GM21423 (cell line): ENCODE measurements around the gene STRN4.
A peak's percentile ranks its signal among the peaks of the same experiment; 100 is the strongest.

Source experiments
- ATAC-seq: cut with Tn5 transposase; IDR thresholded peaks from one replicate; pipeline ENCODE4 v1.9.1; 2021; ENCODE audit warnings: mild to moderate bottlenecking, moderate library complexity; ENCODE audit not compliant: unreplicated experiment

The STRN4 gene

DNA sequence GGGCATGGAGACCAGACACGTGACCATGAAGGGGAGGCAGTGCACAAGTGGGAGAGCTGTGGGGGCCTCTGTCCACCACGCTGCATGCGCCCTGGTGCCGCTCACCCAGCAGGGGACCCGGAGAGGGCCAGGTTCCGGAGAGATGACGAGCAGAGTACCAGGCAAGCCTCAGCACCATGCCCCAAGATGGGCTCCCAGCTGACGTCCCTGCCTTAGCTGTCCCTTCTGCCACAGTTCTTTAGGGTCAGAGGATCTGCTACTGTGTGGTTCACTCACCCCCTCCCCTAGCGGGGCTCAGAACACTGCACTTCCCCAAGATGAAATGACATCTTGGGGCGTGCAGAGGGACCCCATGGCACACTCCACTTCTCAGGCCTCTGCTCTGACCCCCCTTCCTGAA, 19.7 kb downstream of the STRN4 start:
- ATAC-seq: no peak

GRCh38 chr19:46725859-46726393, 20.3 kb downstream of the STRN4 start:
- no peak for ATAC-seq

DNA sequence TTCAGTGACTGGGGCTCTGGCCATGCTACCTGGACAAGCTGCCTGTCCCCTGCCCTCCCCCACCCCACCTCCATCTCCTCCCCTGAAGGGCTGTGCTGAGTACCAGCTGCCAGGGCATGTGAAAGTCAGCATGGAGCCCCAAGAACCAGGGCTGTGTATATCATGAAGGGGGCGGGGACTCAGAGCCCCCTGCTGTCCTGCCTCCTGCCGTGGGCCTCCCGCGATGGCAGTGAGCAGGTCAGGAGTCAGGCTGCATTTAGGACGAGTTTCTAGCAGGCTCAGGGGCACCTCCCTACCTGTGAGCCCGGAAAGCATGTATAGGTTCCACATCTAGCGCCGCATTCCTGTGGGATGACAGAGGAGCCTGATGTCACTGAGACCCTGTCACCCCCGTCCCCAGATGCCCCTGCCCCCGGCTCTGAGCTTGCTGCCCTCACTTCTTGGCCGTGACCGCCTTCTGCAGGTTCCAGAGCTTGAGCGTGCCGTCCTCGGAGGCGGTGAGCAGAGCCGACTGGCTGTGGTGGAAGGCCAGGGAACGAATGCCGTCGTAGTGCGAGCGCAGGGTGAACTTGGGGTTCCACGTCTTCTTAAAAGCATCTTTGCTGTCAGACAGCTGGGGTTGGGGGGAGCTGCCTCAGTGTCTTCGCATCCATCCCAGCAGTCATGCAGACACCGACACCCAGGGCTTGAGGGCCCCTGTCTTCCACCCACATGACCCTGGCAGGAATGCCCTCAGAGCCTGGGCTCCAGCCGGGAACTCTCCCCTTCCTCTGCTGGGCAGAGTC, 21.0 kb downstream of the STRN4 start:
- ATAC-seq: no peak

DNA sequence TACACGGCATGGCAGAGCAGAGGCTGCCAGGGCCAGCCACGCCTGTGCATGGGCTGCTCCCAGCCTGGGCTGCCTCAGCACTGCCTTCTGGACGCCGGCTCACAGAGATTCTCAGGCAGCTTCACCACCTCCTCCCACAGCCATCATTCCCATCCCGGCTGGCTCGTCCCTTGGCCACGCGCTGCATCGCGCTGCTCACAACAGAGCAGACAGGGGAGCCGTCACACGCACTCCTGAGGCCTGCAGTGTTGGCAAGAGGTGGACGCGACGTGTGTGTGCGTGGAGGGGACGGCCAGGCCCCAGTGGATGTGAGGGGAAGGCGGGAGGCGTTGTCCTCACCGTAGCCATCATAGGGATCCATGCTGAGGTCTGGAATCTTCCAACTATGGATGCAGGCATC, 21.8 kb downstream of the STRN4 start:
- no peak for ATAC-seq

- no peak for ATAC-seq
Measured at GRCh38 chr19:46723471-46723870, 22.8 kb downstream of the STRN4 start.

- no peak for ATAC-seq
Measured at GRCh38 chr19:46723023-46723461, 23.2 kb downstream of the STRN4 start.

DNA sequence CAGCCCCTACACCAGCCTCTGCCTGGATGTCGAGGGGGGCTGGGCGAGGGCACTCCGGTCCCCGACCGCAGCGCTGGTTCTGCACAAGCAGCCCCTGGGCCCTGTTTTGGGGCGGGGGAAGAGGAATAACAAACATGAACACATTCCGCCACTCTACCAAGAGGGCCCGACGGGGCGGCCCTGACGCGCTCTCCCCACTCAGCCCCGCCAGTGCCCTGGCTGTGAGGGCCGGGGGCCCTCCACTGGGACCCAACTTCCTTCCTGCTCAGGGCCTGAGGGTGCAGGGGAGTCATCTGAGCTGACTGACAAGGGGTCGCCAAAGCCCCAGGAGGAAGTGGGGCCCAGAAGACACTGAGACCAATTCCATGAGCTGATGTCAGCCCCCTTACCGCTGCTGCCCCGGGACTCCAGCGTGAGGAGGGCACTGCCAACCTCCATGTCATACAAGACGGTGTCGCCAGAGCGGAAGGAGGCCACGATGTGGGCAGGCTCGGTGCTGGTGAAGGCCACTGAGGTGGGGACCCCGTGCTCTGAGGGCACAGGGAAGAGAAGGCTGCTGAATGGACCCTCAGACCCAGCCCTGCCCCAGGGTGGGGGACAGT, 23.7 kb downstream of the STRN4 start:
- no peak for ATAC-seq

DNA sequence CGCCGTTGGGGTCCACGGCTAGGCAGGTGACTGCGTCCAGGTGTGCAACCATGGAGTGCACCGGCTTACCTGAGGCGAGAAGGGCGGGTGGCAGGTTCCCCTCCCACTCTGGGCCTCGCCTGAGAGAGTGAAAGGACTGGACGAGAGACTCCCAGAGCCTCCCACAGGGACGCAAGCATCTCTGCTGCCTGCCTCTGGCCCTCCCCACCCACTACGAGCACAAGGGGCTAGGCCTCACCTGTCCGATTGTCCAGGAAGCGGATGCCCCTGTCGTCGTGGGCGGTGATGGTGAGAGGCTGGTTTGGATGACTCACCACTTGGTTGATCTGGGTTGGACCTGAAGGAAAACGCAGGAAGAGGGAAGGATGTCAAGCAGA, 24.3 kb downstream of the STRN4 start:
- ATAC-seq: no peak

GRCh38 chr19:46721269-46722003, 24.8 kb downstream of the STRN4 start:
- ATAC-seq: no peak

- ATAC-seq: no peak
Measured at GRCh38 chr19:46720503-46721239, 25.6 kb downstream of the STRN4 start.

GRCh38 chr19:46719629-46720502, 26.4 kb downstream of the STRN4 start:
- no peak for ATAC-seq

DNA sequence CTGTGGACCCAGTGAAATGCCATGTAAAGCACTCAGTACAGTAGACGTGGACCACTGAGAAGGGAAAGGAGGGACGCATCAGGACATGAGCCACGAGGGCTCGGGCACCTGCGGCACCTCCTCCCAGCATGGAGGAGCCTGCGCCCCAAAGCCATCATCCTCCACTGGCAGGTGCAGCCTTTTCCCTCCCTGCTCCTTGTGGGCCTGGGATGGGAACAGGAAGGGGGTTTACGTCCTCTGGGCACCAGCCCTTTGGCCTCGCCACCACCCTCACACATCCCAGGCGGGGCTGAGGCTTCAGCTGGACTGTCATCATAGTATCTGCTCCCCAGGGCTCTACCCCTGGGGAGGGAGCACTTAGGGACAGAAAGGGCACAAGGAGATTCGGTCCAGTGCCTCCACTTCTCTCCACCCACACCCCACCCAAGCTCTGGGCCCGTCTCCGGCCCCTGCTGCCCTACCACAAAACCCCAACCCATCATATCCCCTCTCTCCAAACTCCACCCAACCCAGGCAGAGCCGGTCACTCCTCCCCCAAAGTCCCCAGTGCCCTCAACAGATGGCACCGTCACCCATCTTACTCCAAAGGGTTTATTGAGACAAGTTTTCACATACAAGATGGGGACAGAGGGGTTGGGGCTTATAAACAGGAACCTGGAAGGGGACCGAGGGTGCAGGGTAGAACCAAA, 27.2 kb downstream of the STRN4 start:
- ATAC-seq: no peak

- peak; percentile 32 for ATAC-seq
Measured at GRCh38 chr19:46718157-46718933, 27.9 kb downstream of the STRN4 start.

DNA sequence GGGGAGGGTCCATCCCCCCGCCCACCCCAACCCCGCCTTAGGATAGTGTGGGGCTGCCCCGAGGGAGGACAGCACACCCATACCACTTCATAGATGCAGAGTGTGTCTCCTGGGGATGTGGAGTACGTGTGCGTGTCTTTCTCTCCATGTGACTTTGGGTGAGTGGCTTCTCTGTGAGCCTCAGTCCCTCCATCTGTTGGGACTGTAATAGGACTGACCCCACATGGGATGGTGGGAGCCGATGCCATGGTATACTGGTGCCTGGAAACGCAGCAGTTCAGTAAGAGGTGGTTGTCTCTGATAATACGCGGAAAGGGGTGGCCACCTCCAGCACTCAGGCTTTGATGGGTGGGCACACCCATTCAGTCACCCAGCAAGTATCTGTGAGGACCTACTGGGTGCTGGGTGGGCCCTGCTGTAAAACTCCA, 28.5 kb downstream of the STRN4 start:
- no peak for ATAC-seq

DNA sequence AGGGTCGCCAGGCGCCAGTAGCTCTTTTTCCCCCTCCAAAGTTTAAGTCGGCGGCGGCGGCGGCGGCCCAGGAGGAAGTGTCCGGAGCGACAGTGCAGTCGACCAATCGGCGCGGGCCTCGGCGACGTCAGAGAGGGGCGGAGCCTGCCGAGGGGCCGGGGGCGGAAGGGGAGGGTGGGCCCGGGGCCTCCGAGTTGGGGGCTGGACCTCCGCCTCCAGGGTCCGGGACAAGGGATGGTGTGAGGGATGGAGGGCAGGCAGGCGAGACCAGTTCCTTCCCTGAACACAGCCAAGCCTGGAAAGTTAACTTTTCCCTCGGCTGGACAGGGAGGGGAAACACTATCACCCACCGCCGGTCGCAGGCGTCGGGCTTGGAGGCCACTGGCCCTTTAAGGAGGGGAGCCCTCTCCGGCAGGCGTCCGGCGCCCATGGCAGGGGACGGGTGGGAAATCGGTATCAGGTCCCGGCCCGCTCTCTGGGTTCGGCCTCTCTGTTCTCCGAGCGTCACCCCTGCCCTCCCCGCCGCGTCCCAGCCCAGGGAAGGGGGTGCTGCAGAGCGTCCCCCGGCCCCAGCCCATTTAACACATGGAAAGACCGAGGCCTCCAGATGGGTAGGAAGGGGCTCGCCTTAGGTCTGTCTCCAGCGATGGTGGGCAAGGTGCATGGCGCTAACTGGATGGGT, 29.1 kb downstream of the STRN4 start, which contains the start of gene PRKD2:
Gene PRKD2, minus strand, starts transcription at position 81 of the 682 bp plus-strand sequence. CDS start 744 bp downstream, outside the sequence.
- ATAC-seq: peak; percentile 32

DNA sequence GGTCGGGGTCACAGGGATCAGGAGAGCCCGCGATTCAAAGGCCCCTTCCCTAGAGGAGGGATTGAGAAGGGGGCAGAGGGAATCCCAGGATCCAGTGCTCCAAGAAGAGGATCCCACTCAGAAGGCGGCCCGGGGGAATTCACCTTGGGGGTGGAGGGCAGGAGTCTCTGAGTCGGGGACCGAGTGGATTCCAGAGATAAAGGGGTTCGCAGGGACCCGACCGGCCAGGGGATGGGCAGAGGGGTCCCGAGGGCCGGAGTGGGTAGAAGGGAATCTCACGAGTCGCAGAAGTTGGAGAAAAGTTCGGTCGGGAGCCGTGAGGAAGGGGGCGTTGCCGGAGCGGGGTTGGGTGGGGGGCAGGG, 29.6 kb downstream of the STRN4 start:
- no peak for ATAC-seq

- no peak for ATAC-seq
Measured at GRCh38 chr19:46715975-46716671, 30.1 kb downstream of the STRN4 start.
